ENCODE data around the gene ZNF443. TPM values are rescaled to one million over a fixed set of nuclear protein-coding genes. Genes with fewer than 3 reads are reported as not detected.
"Not testable (repeated sequence)": the region's sequence is repeated elsewhere in the genome, so short reads cannot be mapped to it uniquely, and the experiment has no call there.

The ZNF443 gene
- total RNA-seq: 1 to 10 TPM; 2.4 to 3.4 TPM

DNA sequence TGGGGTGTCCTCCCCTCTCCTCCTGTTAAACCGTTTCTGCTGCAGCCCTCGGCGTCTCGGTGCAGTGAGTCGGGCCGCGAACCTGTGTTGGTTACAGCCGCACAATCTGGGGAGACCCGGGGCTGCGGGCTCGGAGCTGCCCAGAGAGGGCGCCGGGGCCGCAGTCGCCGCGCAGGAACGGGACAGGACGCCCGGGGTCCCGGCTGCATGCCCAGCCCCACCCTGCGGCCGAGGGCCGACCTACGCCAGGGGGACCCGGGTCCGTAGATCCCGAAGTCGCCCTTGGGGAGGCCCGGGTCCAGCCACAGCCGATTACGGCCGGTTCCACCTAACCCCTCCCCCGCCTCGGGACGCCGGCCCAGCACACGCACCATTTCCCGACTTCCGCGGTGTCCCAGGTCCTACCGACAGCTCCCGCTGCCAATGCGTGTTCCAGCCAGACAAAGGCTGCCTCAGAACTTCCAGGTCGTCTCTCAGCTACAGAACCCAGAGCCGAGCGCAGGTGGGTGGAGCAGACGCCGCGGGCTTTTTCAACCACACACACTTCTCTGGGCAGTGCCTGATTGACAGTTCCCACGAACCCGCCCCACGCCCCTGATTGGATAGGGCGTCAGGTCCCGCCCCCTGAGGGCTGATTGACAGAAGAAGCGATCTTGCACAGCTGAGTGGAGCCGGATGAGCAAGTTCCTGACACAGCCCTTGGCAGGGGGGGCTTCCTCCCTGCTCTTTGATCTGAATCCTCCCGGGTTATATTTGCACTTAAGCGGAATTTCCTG, at the start of gene ZNF443:
TSS of gene ZNF443 (minus strand) at position 481 of the 776 bp plus-strand sequence. CDS start at position 374, 107 bp downstream.
- peaks cover 0 to 6% of the 10 kb centered on the region in 2 donors for H3K4me1 ChIP-seq (ENCODE audit: control insufficient read depth in 1 of 2, low read depth in 2 of 2)
- DNase-seq (ENCODE audit: low spot score): peak; percentile 98
- no peaks in the 10 kb centered on the region for H3K27me3 ChIP-seq (replicated peaks; ENCODE audit: insufficient read depth)
- H3K36me3 ChIP-seq: no peaks in the 10 kb centered on the region
- TF ChIP-seq CTCF (IDR thresholded peaks at IDR 0.05): no peak
- ATAC-seq (ENCODE audit: insufficient number of reproducible peaks, low FRiP score, low read depth): peak; percentile 93
- peak within 1 kb of the TSS; percentile 76 for H3K4me3 ChIP-seq
- H3K27ac ChIP-seq: peak within 1 kb of the TSS; percentile 52 to 73
- no peaks in the 10 kb centered on the region for H3K9me3 ChIP-seq

DNA sequence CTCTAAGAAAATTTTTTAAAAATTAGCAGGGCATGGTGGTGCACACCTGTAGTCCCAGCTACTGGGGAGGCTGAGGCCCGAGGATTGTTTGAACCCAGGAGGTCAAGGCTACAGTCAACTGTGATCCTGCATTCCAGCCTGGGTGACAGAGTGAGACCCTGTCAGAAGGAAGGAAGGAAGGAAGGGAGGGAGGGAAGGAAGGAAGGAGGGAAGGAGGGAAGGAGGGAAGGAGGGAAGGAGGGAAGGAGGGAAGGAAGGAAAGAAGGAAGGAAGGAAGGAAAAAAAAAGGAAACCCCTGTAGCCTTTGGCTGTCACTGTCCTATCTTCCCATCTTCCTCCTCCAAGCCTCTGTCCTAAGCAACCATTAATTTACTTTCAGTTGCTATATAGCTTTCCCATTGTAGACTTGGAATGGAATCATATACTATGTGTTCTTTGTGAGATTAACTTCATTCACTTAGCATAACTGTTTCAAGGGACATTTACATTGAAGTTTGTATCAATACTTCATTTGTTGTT, 45.5 kb upstream of the ZNF443 start:
- not testable (repeated sequence) for H3K36me3 ChIP-seq; H3K9me3 ChIP-seq; ATAC-seq (ENCODE audit: insufficient number of reproducible peaks, low FRiP score, low read depth); H3K27ac ChIP-seq; DNase-seq (ENCODE audit: low spot score); H3K4me3 ChIP-seq; H3K27me3 ChIP-seq (replicated peaks; ENCODE audit: insufficient read depth)
- H3K4me1 ChIP-seq (ENCODE audit: control insufficient read depth in 1 of 2, low read depth in 2 of 2): peaks cover 7 to 15% of the 10 kb centered on the region in 2 donors

- H3K9me3 ChIP-seq: no peaks in the 10 kb centered on the region
- no peak for DNase-seq (ENCODE audit: low spot score)
- H3K27me3 ChIP-seq (replicated peaks; ENCODE audit: insufficient read depth): no peaks in the 10 kb centered on the region
- H3K4me1 ChIP-seq (ENCODE audit: control insufficient read depth in 1 of 2, low read depth in 2 of 2): peaks cover 7 to 15% of the 10 kb centered on the region in 2 donors
- H3K27ac ChIP-seq: peak overlapping the region in 1 of 2 donors; percentile 41
- no peak for ATAC-seq (ENCODE audit: insufficient number of reproducible peaks, low FRiP score, low read depth)
- no peak overlapping the region for H3K4me3 ChIP-seq
- no peak for TF ChIP-seq CTCF (IDR thresholded peaks at IDR 0.05)
- no peaks in the 10 kb centered on the region for H3K36me3 ChIP-seq
Measured at GRCh38 chr19:12485571-12485970, 44.8 kb upstream of the ZNF443 start.

DNA sequence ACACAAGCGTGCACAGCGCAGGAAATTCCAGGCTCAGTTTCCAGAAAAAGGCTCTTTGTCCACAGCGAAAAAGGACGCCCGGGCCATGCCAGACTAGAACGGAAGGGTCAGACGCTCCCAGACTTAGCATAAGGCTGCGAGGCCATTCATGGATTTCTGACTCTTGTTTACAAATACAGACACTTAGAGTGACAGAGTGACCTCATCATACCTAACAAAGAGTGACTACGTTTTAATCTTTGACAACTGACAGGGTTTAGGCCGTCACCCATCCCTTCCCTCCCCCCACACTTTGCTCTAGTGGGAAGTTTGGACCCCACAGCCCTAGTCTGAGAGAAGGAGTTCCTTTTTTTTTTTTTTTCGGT, 44.2 kb upstream of the ZNF443 start:
- ATAC-seq (ENCODE audit: insufficient number of reproducible peaks, low FRiP score, low read depth): peak; percentile 7
- no peaks in the 10 kb centered on the region for H3K9me3 ChIP-seq
- H3K4me3 ChIP-seq: peak overlapping the region; percentile 98
- H3K27ac ChIP-seq: peak overlapping the region; percentile 41 to 73
- peaks cover 7 to 15% of the 10 kb centered on the region in 2 donors for H3K4me1 ChIP-seq (ENCODE audit: control insufficient read depth in 1 of 2, low read depth in 2 of 2)
- no peak for DNase-seq (ENCODE audit: low spot score)
- H3K36me3 ChIP-seq: no peaks in the 10 kb centered on the region
- no peak for TF ChIP-seq CTCF (IDR thresholded peaks at IDR 0.05)
- H3K27me3 ChIP-seq (replicated peaks; ENCODE audit: insufficient read depth): no peaks in the 10 kb centered on the region

GRCh38 chr19:12484371-12485051, 43.7 kb upstream of the ZNF443 start, which contains the start of gene ZNF709:
TSS of gene ZNF709 (minus strand) at chr19:12484816. CDS start at chr19:12484657, 159 bp downstream.
- no peak for TF ChIP-seq CTCF (IDR thresholded peaks at IDR 0.05)
- Histone ChIP-seq H3K36me3 (no peaks in the 10 kb centered on the region), H3K9me3 (no peaks in the 10 kb centered on the region), H3K4me1 (ENCODE audit: control insufficient read depth in 1 of 2, low read depth in 2 of 2) (peaks cover 7 to 15% of the 10 kb centered on the region in 2 donors), H3K4me3 (peak within 1 kb of the TSS; percentile 98), H3K27me3 (replicated peaks; ENCODE audit: insufficient read depth) (no peaks in the 10 kb centered on the region), H3K27ac (peak within 1 kb of the TSS; percentile 41 to 73)
- peak; percentile 94 for ATAC-seq (ENCODE audit: insufficient number of reproducible peaks, low FRiP score, low read depth)
- DNase-seq (ENCODE audit: low spot score): peak; percentile 64

Data from thoracic aorta (tissue), 2 donors.